Measurements from ENCODE around the gene TET3.
A peak's percentile ranks its signal among the peaks of the same experiment; 100 is the strongest.

- TF ChIP-seq, protein P1, sequence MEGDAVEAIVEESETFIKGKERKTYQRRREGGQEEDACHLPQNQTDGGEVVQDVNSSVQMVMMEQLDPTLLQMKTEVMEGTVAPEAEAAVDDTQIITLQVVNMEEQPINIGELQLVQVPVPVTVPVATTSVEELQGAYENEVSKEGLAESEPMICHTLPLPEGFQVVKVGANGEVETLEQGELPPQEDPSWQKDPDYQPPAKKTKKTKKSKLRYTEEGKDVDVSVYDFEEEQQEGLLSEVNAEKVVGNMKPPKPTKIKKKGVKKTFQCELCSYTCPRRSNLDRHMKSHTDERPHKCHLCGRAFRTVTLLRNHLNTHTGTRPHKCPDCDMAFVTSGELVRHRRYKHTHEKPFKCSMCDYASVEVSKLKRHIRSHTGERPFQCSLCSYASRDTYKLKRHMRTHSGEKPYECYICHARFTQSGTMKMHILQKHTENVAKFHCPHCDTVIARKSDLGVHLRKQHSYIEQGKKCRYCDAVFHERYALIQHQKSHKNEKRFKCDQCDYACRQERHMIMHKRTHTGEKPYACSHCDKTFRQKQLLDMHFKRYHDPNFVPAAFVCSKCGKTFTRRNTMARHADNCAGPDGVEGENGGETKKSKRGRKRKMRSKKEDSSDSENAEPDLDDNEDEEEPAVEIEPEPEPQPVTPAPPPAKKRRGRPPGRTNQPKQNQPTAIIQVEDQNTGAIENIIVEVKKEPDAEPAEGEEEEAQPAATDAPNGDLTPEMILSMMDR (IDR thresholded peaks at IDR 0.05), result peak in 1 of 4 experiments; percentile 7
- TF ChIP-seq POLR2AphosphoS5 (IDR thresholded peaks at IDR 0.05) (peak; percentile 73 to 81 (median 78)), POLR2A (IDR thresholded peaks at IDR 0.05) (peak in 1 of 2 donors; percentile 22), EP300 (IDR thresholded peaks at IDR 0.05) (no peak)
These were observed 18.1 kb downstream of the TET3 start for GRCh38 chr2:74002505-74003421.

All from sigmoid colon (tissue), 4 donors.